ENCODE data around the gene MYO1D.
"Not testable (repeated sequence)": the region's sequence is repeated elsewhere in the genome, so short reads cannot be mapped to it uniquely, and the experiment has no call there.

GRCh38 chr17:32887410-32887809, 10.5 kb upstream of the MYO1D start:
- not testable (repeated sequence) for TF ChIP-seq CTCF (conservative IDR thresholded peaks at IDR 0.05; ENCODE audit: low read depth, low read length); EZH2phosphoT487 (IDR thresholded peaks at IDR 0.05; ENCODE audit: borderline replicate concordance, low read length)
